Hematopoietic multipotent progenitor cell treated with erythropoietin and hydrocortisone succinate and interleukin-3 and kit ligand, for 15 days (in vitro differentiated cells): ENCODE measurements around the gene PHC1.
A peak's percentile ranks its signal among the peaks of the same experiment; 100 is the strongest.
"Not testable (repeated sequence)": the region's sequence is repeated elsewhere in the genome, so short reads cannot be mapped to it uniquely, and the experiment has no call there.

Source experiments
- DNase-seq: peaks from one replicate; pipeline ENCODE4 v3.0.0-alpha.2; 2015; ENCODE audit warnings: low spot score

PHC1 gene

GRCh38 chr12:8911606-8912268 lies 2.6 kb upstream of the PHC1 start:
- DNase-seq = no peak

GRCh38 chr12:8912914-8913313 lies 1.4 kb upstream of the PHC1 start:
- DNase-seq = no peak

DNA sequence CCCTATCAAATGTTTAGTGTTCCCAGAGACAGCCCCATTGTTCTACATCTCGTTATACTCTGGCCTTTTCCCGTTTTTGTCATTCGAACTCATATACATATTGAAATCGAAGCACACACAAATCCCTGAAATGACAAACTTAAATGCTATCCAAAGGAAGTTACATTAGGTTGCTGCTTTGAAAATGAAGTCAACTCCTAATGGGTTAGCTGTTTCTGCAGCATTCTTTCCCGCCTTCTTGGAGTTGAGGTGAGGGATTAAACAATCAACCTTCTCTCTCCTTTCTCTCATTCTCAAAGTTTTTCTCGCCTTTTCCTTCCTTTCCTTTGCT lies 642 bp upstream of the PHC1 start:
- DNase-seq = no peak

GRCh38 chr12:8914716-8915526 lies 612 bp downstream of the PHC1 start:
- peak; percentile 29 for DNase-seq

DNA sequence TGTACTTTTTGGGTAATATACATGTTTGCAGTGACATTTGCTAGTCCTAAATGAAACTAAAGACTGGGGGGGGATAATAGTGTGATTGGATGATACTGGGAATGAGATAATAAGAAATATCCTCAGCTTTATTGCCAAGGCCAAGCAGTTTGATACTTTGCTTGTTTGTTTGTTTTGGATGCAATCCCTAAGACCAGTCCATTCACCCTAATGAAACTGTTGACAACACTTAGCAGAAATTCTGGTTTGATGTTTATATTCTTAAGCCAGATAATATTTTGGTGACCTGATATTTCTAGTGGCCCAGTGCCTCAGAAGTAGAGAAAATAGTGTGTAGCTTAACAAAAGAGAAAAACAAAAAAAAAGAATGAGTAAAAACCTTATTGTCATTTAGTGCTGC lies 1.8 kb downstream of the PHC1 start:
- no peak for DNase-seq

DNA sequence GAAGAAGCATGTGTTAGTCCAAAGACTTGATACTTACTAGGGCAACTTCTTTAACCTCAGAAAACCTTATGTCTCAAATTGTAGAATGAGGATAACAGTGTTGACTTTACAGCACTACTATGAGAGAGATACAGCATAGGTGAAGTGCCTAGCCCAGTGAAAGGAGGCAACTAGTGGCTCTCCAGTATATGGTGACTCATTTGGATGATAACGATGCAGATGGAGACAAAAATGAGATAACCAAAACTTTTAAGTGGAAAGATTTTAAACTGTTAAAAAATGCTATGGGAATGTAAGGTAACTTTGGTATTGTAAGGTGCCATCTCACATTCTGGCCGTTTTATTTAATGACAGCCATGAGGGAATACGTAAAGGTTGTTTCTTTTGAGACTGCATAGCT lies 2.7 kb downstream of the PHC1 start:
- no peak for DNase-seq

- DNase-seq = no peak
Observed at GRCh38 chr12:8917751-8918150, 3.4 kb downstream of the PHC1 start.

- not testable (repeated sequence) for DNase-seq
Observed at GRCh38 chr12:8919643-8920042, 5.3 kb downstream of the PHC1 start.

DNA sequence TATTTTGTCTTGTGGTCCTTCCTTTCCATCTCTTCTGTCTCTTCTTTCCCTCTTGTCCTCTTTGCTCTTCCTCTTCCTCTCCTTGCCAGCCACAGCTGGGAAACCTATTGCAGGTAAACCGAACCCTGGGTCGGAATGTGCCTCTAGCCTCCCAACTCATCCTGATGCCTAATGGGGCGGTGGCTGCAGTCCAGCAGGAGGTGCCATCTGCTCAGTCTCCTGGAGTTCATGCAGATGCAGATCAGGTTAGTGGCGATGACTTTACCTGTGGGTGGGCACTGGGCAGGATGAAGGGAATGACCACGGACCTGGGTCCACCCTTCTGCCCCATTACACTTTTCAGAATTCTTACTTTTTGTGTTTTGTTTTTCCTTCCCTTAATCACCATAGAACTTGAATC lies 8.2 kb downstream of the PHC1 start:
- no peak for DNase-seq

DNA sequence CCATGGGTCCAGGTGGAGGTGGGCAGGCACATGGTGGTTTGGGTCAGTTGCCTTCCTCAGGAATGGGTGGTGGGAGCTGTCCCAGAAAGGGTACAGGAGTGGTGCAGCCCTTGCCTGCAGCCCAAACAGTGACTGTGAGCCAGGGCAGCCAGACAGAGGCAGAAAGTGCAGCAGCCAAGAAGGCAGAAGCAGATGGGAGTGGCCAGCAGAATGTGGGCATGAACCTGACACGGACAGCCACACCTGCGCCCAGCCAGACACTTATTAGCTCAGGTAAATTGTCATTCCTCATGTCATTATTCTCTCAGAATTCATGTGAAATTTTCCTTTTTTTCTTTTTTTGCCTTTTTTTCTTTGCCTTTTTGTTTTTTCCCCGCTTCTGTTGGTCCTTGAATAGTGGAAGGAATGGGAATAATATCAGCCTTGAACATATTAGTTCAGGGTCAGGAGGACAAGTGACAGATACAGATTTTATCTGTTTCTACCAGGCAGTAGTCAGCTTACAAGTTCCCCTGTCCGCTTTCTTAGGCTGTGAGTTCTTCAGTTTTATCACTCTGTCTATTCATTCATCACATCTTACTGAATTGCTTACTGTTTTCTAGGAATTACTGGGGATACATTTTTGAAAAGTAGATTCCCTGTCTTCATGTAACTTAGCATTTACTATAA lies 16.5 kb downstream of the PHC1 start:
- not testable (repeated sequence) for DNase-seq

- DNase-seq = not testable (repeated sequence)
Observed at GRCh38 chr12:8932464-8932863, 18.2 kb downstream of the PHC1 start.

- not testable (repeated sequence) for DNase-seq
Observed at GRCh38 chr12:8934080-8934479, 19.8 kb downstream of the PHC1 start.

DNA sequence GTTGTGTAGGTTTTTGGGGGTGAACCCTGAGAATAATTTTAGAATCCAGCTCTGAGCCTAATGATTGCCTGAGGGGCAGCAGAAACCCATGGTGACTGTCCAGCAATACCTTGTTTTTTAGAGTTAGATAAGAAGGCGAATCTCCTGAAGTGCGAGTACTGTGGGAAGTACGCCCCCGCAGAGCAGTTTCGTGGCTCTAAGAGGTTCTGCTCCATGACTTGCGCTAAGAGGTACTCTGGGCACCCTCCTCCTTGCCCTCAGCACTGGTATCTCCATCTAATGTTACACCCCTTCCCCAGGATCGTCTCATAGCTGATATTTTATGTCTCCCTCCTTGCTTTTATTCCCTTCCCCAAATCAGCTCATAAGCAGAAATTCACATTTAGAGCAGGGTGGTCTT lies 22.4 kb downstream of the PHC1 start:
- DNase-seq = no peak

DNA sequence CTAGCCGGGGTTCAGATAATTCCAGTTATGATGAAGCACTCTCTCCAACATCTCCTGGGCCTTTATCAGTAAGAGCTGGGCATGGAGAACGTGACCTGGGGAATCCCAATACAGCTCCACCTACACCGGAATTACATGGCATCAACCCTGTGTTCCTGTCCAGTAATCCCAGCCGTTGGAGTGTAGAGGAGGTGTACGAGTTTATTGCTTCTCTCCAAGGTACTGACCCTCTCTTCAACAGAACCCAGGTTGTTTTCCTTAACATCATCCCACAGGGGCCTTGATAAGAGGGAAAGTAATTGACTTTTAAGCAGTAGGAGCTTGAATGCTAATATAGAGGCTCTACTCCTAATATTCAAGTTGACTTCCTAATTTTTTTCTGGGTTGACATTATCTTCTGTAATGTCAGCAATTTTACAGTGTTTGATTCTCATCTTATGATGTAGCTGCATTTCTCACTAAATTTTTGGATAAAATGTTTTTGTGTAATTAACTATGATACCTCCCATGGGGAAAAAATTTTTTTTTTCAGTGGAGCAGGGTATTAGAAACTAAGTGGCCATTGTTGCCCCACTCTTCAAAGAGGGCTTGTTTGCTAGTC lies 23.6 kb downstream of the PHC1 start:
- DNase-seq = not testable (repeated sequence)

DNA sequence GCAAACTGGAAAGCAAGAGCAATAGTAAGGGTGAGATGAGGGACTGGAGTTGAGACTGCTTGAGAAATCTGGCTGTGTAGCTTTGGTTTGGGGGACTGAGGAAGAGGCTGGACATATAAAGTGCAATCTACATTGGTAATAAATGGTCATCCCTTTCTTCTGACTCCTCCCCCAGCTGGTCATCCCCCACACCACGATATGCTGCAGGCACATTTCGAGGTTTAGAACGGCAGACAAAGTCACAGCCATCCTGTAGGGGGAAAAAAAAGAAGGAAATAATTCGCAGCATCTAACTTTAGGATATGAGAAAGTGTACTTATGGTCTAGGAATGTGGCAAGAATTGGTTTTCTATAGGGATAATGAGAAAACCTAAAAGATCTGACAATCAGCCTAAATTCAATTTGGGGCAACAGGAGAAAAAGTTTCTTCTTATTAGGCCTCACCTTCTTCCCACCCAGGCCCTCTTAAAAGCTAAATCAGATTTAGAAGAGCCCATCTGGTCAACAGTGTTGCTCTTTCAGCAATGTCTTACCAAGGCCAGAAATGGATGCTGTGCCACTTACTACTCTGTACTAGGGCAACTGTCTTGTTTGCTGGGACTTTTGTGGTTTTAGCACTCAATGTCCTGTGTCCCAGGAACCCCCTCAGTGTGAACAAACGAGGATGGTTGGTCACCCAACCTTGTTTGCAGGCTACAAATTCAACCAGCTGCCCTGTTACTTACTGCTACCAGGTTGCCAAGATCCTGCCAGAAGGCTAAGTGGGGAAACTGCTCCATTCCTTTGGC lies 27.6 kb downstream of the PHC1 start:
- DNase-seq = no peak

GRCh38 chr12:8943565-8944186 lies 29.4 kb downstream of the PHC1 start:
- no peak for DNase-seq

GRCh38 chr12:8946733-8947132 lies 32.4 kb downstream of the PHC1 start:
- DNase-seq = no peak

DNA sequence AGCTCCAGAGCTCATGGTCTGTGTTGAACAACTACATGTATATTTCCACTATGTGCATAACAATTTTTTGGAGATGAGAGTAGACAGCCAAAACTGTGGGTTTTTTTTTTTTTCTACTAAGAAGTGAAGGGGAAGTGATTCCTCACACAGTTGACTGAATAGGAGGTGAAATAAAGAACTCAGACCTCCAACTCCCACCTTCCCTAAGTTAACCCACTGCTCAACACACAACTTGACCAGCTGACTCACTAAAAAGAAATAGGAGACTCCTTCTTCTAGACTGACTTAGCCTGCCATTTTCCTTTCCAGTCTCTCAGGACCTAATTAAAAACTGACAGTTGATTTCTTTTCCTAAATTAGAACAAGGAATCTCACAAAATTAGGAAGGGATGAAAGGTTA lies 33.4 kb downstream of the PHC1 start:
- DNase-seq = no peak

DNA sequence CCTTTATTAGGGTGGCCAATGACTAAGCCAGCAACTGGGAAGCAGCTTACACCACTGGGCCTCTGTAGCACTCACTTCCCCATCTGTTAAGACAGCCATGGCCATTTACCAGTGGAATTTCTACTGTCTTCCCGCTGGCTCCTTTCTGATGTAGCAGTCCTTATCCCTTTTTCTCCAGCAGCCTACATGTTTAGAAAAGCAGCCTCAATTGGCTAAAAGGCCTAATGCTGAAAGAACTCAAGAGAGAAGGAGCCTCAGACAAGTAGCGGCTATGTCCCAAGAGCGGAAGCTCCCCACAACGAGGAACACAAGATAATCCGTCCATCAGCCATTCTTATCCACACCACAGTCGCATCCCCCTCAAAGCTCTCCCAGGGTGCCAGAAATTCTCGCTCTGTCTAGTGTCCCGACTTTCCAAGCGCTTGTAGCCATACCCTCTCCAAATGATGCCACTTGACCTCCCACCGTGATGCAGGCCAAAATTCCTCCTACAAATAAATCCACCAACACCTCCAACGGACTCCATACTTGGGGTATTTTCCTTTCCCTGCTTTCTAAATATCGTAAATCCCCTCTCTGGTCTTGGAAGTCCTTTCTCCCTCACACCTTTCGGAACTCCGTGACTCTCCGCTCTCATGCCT lies 34.5 kb downstream of the PHC1 start:
- DNase-seq = peak; percentile 19

GRCh38 chr12:8949342-8950220 lies 35.3 kb downstream of the PHC1 start, which contains the start of gene M6PR:
Gene M6PR, minus strand, starts transcription at chr12:8949645. Its CDS starts 3,241 bp downstream, at chr12:8946404.
- peak; percentile 92 for DNase-seq
